ENCODE data around the gene EMC9.

EMC9 gene

GRCh38 chr14:24113801-24114531 is 27.4 kb downstream of the EMC9 start:
- ChIA-PET CTCF (interaction anchor here (0.6 to 3.9 kb wide), 6 partner anchors 20 to 323 kb away, joined by 3 to 30 read pairs (median 4); partner anchors contain the start of genes IRF9, PCK2 and RNF31), POLR2A (interaction anchor here (0.7 to 4.6 kb wide), 42 partner anchors 9 to 813 kb away, joined by 3 to 65 read pairs (median 6); partner anchors contain the start of genes CARMIL3, CHMP4A, EMC9 and IPO4)
- TF ChIP-seq PKNOX1 (IDR thresholded peaks at IDR 0.05) (no peak), SUZ12 (IDR thresholded peaks at IDR 0.05) (no peak), L3MBTL2 (conservative IDR thresholded peaks at IDR 0.05) (peak; percentile 70), BHLHE40 (IDR thresholded peaks at IDR 0.05; ENCODE audit: borderline replicate concordance) (no peak), TARDBP (IDR thresholded peaks at IDR 0.05) (no peak), HDGF (IDR thresholded peaks at IDR 0.05; ENCODE audit: borderline replicate concordance) (no peak), FOXA1 (IDR thresholded peaks at IDR 0.05) (no peak), LEF1 (IDR thresholded peaks at IDR 0.05; ENCODE audit: borderline replicate concordance) (no peak), FOXK2 (IDR thresholded peaks at IDR 0.05) (no peak), ZNF384 (IDR thresholded peaks at IDR 0.05) (no peak), ARNT (IDR thresholded peaks at IDR 0.05) (no peak), ELF4 (IDR thresholded peaks at IDR 0.05) (0 out of 2 replicates have a peak, but pooled peaks have one; percentile 6), SP1 (IDR thresholded peaks at IDR 0.05) (no peak), NFRKB (IDR thresholded peaks at IDR 0.05) (no peak)
- DNase-seq (ENCODE audit: extremely low spot score) = peak; percentile 72

DNA sequence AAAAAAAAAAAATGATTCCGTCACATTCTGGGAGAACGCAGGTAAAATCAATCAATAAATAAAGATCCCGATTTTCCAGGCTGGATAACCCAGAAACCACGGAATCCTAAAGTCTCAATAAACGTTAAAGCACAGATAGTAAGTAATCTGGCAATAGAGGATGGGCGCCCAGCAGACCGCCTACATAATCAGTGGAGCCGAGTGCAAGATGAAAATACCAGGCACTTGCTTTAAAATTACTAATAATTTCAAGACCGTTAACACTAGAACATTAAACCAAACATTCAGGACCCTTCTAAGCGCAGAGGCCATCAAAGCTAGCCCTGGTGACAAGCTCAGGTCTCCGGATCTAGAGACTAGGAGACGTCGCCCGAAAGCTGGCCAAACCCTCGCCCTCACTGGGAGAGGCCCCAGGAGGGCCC is 28.0 kb downstream of the EMC9 start:
- DNase-seq (ENCODE audit: extremely low spot score) = no peak
- TF ChIP-seq FOXM1 (IDR thresholded peaks at IDR 0.05; ENCODE audit: borderline replicate concordance) (no peak), NFRKB (IDR thresholded peaks at IDR 0.05) (no peak), PKNOX1 (IDR thresholded peaks at IDR 0.05) (no peak), ZNF384 (IDR thresholded peaks at IDR 0.05) (no peak), LEF1 (IDR thresholded peaks at IDR 0.05; ENCODE audit: borderline replicate concordance) (no peak), SP1 (IDR thresholded peaks at IDR 0.05) (no peak), ARNT (IDR thresholded peaks at IDR 0.05) (no peak), SUZ12 (IDR thresholded peaks at IDR 0.05) (no peak), FOXK2 (IDR thresholded peaks at IDR 0.05) (no peak), HDGF (IDR thresholded peaks at IDR 0.05; ENCODE audit: borderline replicate concordance) (no peak), ELF4 (IDR thresholded peaks at IDR 0.05) (no peak), FOXA1 (IDR thresholded peaks at IDR 0.05) (no peak), L3MBTL2 (conservative IDR thresholded peaks at IDR 0.05) (no peak), TARDBP (IDR thresholded peaks at IDR 0.05) (no peak), BHLHE40 (IDR thresholded peaks at IDR 0.05; ENCODE audit: borderline replicate concordance) (no peak), CTBP1 (IDR thresholded peaks at IDR 0.05; ENCODE audit: borderline replicate concordance) (no peak)
- ChIA-PET POLR2A (interaction anchor here (0.7 to 4.6 kb wide), 30 partner anchors 9 to 812 kb away, joined by 3 to 65 read pairs (median 10); partner anchors contain the start of genes CARMIL3, CHMP4A, EMC9 and IPO4), CTCF (interaction anchor here (0.6 to 3.9 kb wide), 4 partner anchors 20 to 324 kb away, joined by 3 to 30 read pairs (median 4); partner anchors contain the start of genes IRF9 and PCK2)

- CTCF ChIA-PET = interaction anchor here (0.7 to 8.1 kb wide), 4 partner anchors 17 to 66 kb away, joined by 3 to 114 read pairs (median 4); partner anchors contain the start of gene PCK2
- TF ChIP-seq HDGF (IDR thresholded peaks at IDR 0.05; ENCODE audit: borderline replicate concordance) (no peak), PKNOX1 (IDR thresholded peaks at IDR 0.05) (no peak), ZNF384 (IDR thresholded peaks at IDR 0.05) (no peak), TARDBP (IDR thresholded peaks at IDR 0.05) (no peak), CTBP1 (IDR thresholded peaks at IDR 0.05; ENCODE audit: borderline replicate concordance) (no peak), FOXK2 (IDR thresholded peaks at IDR 0.05) (no peak), ELF4 (IDR thresholded peaks at IDR 0.05) (no peak), BHLHE40 (IDR thresholded peaks at IDR 0.05; ENCODE audit: borderline replicate concordance) (no peak), SUZ12 (IDR thresholded peaks at IDR 0.05) (no peak)
- DNase-seq (ENCODE audit: extremely low spot score) = no peak
- POLR2A ChIA-PET = interaction anchor here (1.3 to 9.8 kb wide), 4 partner anchors 16 to 50 kb away, joined by 3 to 162 read pairs (median 9); partner anchors contain the start of genes EMC9, PCK2 and PSME1
These were observed 30.9 kb downstream of the EMC9 start for GRCh38 chr14:24110523-24110922.

- ChIA-PET POLR2A (interaction anchor here (1.3 to 9.8 kb wide), 4 partner anchors 15 to 50 kb away, joined by 3 to 162 read pairs (median 9); partner anchors contain the start of genes EMC9, PCK2 and PSME1), CTCF (interaction anchor here (0.6 to 8.1 kb wide), 8 partner anchors 9 to 1051 kb away, joined by 3 to 114 read pairs (median 4); partner anchors contain the start of gene PCK2)
- no peak for TF ChIP-seq ZNF384 (IDR thresholded peaks at IDR 0.05)
- TF ChIP-seq L3MBTL2 (conservative IDR thresholded peaks at IDR 0.05) = no peak
- TF ChIP-seq NFRKB (IDR thresholded peaks at IDR 0.05) = no peak
- TF ChIP-seq FOXA1 (IDR thresholded peaks at IDR 0.05) = no peak
- no peak for TF ChIP-seq CTBP1 (IDR thresholded peaks at IDR 0.05; ENCODE audit: borderline replicate concordance)
- no peak for DNase-seq (ENCODE audit: extremely low spot score)
These were observed 31.3 kb downstream of the EMC9 start for GRCh38 chr14:24110060-24110459.

DNA sequence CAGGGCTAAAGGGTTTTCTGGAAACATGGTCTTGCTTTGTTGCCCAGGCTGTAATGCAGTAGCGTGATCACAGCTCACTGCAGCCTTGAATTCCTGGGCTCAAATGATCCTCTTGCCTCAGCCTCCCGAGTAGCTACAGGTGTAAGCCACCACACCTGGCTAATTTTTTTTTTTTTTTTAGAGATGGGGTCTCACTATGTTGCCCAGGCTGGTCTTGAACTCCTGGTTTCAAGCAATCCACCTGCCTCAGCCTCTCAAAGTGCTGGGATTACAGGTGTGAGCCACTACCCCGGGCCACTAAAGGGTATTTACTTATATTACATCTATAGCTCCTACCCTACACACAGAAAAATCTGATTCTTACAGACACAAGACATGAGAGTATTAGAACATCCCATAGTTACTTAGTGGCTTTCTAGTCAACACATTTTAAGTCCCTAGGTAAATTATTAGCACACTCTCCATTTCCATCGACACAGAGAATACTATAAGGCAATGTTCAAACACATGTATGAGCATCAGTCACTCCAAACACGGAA is 33.0 kb downstream of the EMC9 start:
- no peak for TF ChIP-seq BHLHE40 (IDR thresholded peaks at IDR 0.05; ENCODE audit: borderline replicate concordance)
- no peak for TF ChIP-seq LEF1 (IDR thresholded peaks at IDR 0.05; ENCODE audit: borderline replicate concordance)
- no peak for TF ChIP-seq FOXM1 (IDR thresholded peaks at IDR 0.05; ENCODE audit: borderline replicate concordance)
- no peak for TF ChIP-seq PKNOX1 (IDR thresholded peaks at IDR 0.05)
- TF ChIP-seq TARDBP (IDR thresholded peaks at IDR 0.05) = no peak
- TF ChIP-seq CTBP1 (IDR thresholded peaks at IDR 0.05; ENCODE audit: borderline replicate concordance) = no peak
- no peak for TF ChIP-seq FOXK2 (IDR thresholded peaks at IDR 0.05)
- no peak for TF ChIP-seq SUZ12 (IDR thresholded peaks at IDR 0.05)
- no peak for TF ChIP-seq L3MBTL2 (conservative IDR thresholded peaks at IDR 0.05)
- TF ChIP-seq ELF4 (IDR thresholded peaks at IDR 0.05) = no peak
- no peak for TF ChIP-seq HDGF (IDR thresholded peaks at IDR 0.05; ENCODE audit: borderline replicate concordance)
- TF ChIP-seq NFRKB (IDR thresholded peaks at IDR 0.05) = no peak
- no peak for TF ChIP-seq SP1 (IDR thresholded peaks at IDR 0.05)
- no peak for TF ChIP-seq ZNF384 (IDR thresholded peaks at IDR 0.05)
- POLR2A ChIA-PET = interaction anchor here (0.9 to 9.8 kb wide), 11 partner anchors 14 to 87 kb away, joined by 3 to 162 read pairs (median 7); partner anchors contain the start of genes CARMIL3, EMC9, IPO4 and IRF9
- CTCF ChIA-PET = interaction anchor here (0.6 to 8.1 kb wide), 27 partner anchors 8 to 200 kb away, joined by 3 to 114 read pairs (median 5); partner anchors contain the start of genes CARMIL3, CHMP4A, CIDEB and EMC9
- DNase-seq (ENCODE audit: extremely low spot score) = no peak

Measured in HEK293T (cell line).